Left ventricle myocardium inferior (tissue), 1 donor: ENCODE measurements around the gene AOC3. TPM values are rescaled to one million over a fixed set of nuclear protein-coding genes. Genes with fewer than 3 reads are reported as not detected.
A peak's percentile ranks its signal among the peaks of the same experiment; 100 is the strongest.

Source experiments
- DNase-seq: peaks from one replicate; pipeline ENCODE4 v3.0.0-alpha.2; 2020
- H3K27ac ChIP-seq: fragments of 200-600 bp; replicated peaks from 2 replicates; pipeline ENCODE4 v1.8.0; 2021
- H3K27me3 ChIP-seq: fragments of 200-600 bp; 2 replicates; pipeline ENCODE4 v1.8.0; 2021; ENCODE audit warnings: low read depth
- H3K36me3 ChIP-seq: fragments of 200-600 bp; 2 replicates; pipeline ENCODE4 v1.8.0; 2021
- H3K4me1 ChIP-seq: fragments of 200-600 bp; 2 replicates; pipeline ENCODE4 v1.8.0; 2021
- H3K4me3 ChIP-seq: fragments of 200-600 bp; 2 replicates; pipeline ENCODE4 v1.8.0; 2021; ENCODE audit warnings: mild to moderate bottlenecking, moderate library complexity
- H3K9me3 ChIP-seq: fragments of 200-600 bp; replicated peaks from 2 replicates; pipeline ENCODE4 v1.8.0; 2021
- CTCF ChIP-seq: fragments of 200-600 bp; IDR thresholded peaks from 2 replicates; pipeline ENCODE4 v1.8.0; 2021; ENCODE audit warnings: antibody characterized with exemption, mild to moderate bottlenecking, borderline replicate concordance
- intact Hi-C: fragments of 100-400 bp; cut with micrococcal nuclease; formaldehyde crosslinking; loops from one replicate; pipeline ENCODE4 v1.11.0; 2022
- total RNA-seq: library from RNA; stranded (reverse); fragmentation: NEBNext Ultra II Directional; extraction: Animal tissue kit (Norgen Biotek cat#: 25700); gene quantifications from one replicate; pipeline ENCODE4 v1.2.1, GENCODE V29; 2021
- donor health status: DM: no; HTN: yes; CAD: no; lungs with severe emphysema.

AOC3 gene
- total RNA-seq, 1 donor from 2014 or later = 7.6 TPM

- no peaks in the 10 kb centered on the region for H3K27me3 ChIP-seq
- H3K4me1 ChIP-seq = peaks cover 26% of the 10 kb centered on the region
- DNase-seq = no peak
- intact Hi-C loops = no loop called here
- no peak overlapping the region for H3K4me3 ChIP-seq
- no peak for TF ChIP-seq CTCF
- peaks cover 6% of the 10 kb centered on the region for H3K36me3 ChIP-seq
- H3K9me3 ChIP-seq = no peaks in the 10 kb centered on the region
- H3K27ac ChIP-seq = no peak overlapping the region
Measured at GRCh38 chr17:42827472-42827871, 23.5 kb upstream of the AOC3 start.

GRCh38 chr17:42830971-42831370 is 20.0 kb upstream of the AOC3 start:
- Histone ChIP-seq H3K4me3 (no peak overlapping the region), H3K27ac (no peak overlapping the region), H3K27me3 (no peaks in the 10 kb centered on the region), H3K9me3 (no peaks in the 10 kb centered on the region), H3K4me1 (peaks cover 32% of the 10 kb centered on the region), H3K36me3 (peaks cover 14% of the 10 kb centered on the region)
- no peak for DNase-seq
- intact Hi-C loops = no loop called here
- no peak for TF ChIP-seq CTCF

GRCh38 chr17:42832213-42832933 is 18.6 kb upstream of the AOC3 start:
- TF ChIP-seq CTCF = no peak
- peak overlapping the region; percentile 86 for H3K4me3 ChIP-seq
- no peaks in the 10 kb centered on the region for H3K27me3 ChIP-seq
- peaks cover 28% of the 10 kb centered on the region for H3K36me3 ChIP-seq
- H3K27ac ChIP-seq = peak overlapping the region; percentile 90
- no peak for DNase-seq
- peaks cover 32% of the 10 kb centered on the region for H3K4me1 ChIP-seq
- intact Hi-C loops = no loop called here
- H3K9me3 ChIP-seq = no peaks in the 10 kb centered on the region

GRCh38 chr17:42832934-42833766 is 17.8 kb upstream of the AOC3 start, which contains the start of gene PSME3:
Gene PSME3, plus strand, starts transcription at chr17:42833397. Its CDS starts 235 bp downstream, at chr17:42833632.
- intact Hi-C loops = no loop called here
- Histone ChIP-seq H3K36me3 (peaks cover 36% of the 10 kb centered on the region), H3K27ac (peak within 1 kb of the TSS; percentile 90), H3K4me1 (peaks cover 32% of the 10 kb centered on the region), H3K27me3 (no peaks in the 10 kb centered on the region), H3K9me3 (no peaks in the 10 kb centered on the region), H3K4me3 (peak within 1 kb of the TSS; percentile 86)
- DNase-seq = peak; percentile 91
- no peak for TF ChIP-seq CTCF

GRCh38 chr17:42833767-42834422 is 17.1 kb upstream of the AOC3 start:
- peak overlapping the region; percentile 86 for H3K4me3 ChIP-seq
- peaks cover 43% of the 10 kb centered on the region for H3K36me3 ChIP-seq
- peaks cover 32% of the 10 kb centered on the region for H3K4me1 ChIP-seq
- no peaks in the 10 kb centered on the region for H3K27me3 ChIP-seq
- peak overlapping the region; percentile 90 for H3K27ac ChIP-seq
- no peak for DNase-seq
- no peaks in the 10 kb centered on the region for H3K9me3 ChIP-seq
- TF ChIP-seq CTCF = no peak
- intact Hi-C loops = no loop called here
